Common myeloid progenitor, CD34-positive (primary cell): ENCODE results near the gene SPOCK3.

ENCODE experiments used
- CTCF ChIA-PET: fragments of 350-600 bp; sonication (Branson Sonifier 250); formaldehyde crosslinking; loops from one replicate; lab custom pipeline; 2021; ENCODE audit warnings: antibody characterized with exemption; lab: Charles Lee
- POLR2A ChIA-PET: fragments of 350-600 bp; sonication (Branson Sonifier 250); formaldehyde crosslinking; loops from one replicate; lab custom pipeline; 2021; ENCODE audit warnings: antibody characterized with exemption; lab: Charles Lee
- DNase-seq, 3 donors: peaks; one replicate each; pipeline versions ENCODE4 v3.0.0 to v3.0.0-alpha.2; 2013
- H3K27ac ChIP-seq, 2 experiments: 1 replicate in 1 of 2; 2 replicates in 1 of 2; pipeline ENCODE4 v1.7.0; 2013; ENCODE audit warnings: inconsistent platforms in 2 of 2, low read length in 2 of 2, mild to moderate bottlenecking in 2 of 2, low read depth in 1 of 2, moderate library complexity in 1 of 2; ENCODE audit not compliant: severe bottlenecking in 2 of 2, insufficient read depth in 1 of 2, poor library complexity in 1 of 2
- H3K27me3 ChIP-seq, 5 experiments: replicated peaks in 2 of 5; 1 replicate in 3 of 5; 2 replicates in 2 of 5; pipeline versions ENCODE4 v1.6.1 to v1.7.0; 2013; ENCODE audit warnings: low read length in 4 of 5, mild to moderate bottlenecking in 2 of 5, moderate library complexity in 2 of 5, inconsistent platforms in 1 of 5; ENCODE audit not compliant: insufficient read depth in 5 of 5, control insufficient read depth in 4 of 5
- H3K36me3 ChIP-seq, 4 experiments: 1 replicate in 2 of 4; 2 replicates in 2 of 4; pipeline versions ENCODE4 v1.6.1 to v1.7.0; 2013; ENCODE audit warnings: low read length in 3 of 4, control low read depth in 1 of 4, mild to moderate bottlenecking in 1 of 4; ENCODE audit not compliant: control insufficient read depth in 4 of 4, insufficient read depth in 4 of 4
- H3K4me1 ChIP-seq, 4 experiments: 1 replicate in 3 of 4; 2 replicates in 1 of 4; pipeline versions ENCODE4 v1.6.1 to v1.7.1; 2013; ENCODE audit warnings: low read length in 3 of 4, mild to moderate bottlenecking in 3 of 4, control low read depth in 1 of 4, inconsistent platforms in 1 of 4, moderate library complexity in 1 of 4; ENCODE audit not compliant: control insufficient read depth in 4 of 4, insufficient read depth in 4 of 4; ENCODE audit errors: control extremely low read depth in 1 of 4
- H3K4me3 ChIP-seq, 7 experiments: 1 replicate in 4 of 7; 2 replicates in 3 of 7; pipeline versions ENCODE4 v1.5.1 to v1.7.0; 2013; ENCODE audit warnings: mild to moderate bottlenecking in 7 of 7, low read length in 6 of 7, moderate library complexity in 6 of 7, inconsistent platforms in 2 of 7, low read depth in 2 of 7, control low read depth in 1 of 7; ENCODE audit not compliant: insufficient read depth in 4 of 7, control insufficient read depth in 1 of 7; ENCODE audit errors: extremely low read depth in 1 of 7
- H3K9me3 ChIP-seq, 5 experiments: 1 replicate in 4 of 5; 2 replicates in 1 of 5; pipeline versions ENCODE4 v1.6.1 to v1.7.1; 2013; ENCODE audit warnings: low read length in 4 of 5, mild to moderate bottlenecking in 2 of 5, inconsistent platforms in 1 of 5, low read depth in 1 of 5, moderate library complexity in 1 of 5; ENCODE audit not compliant: control insufficient read depth in 4 of 5, insufficient read depth in 2 of 5; ENCODE audit errors: control extremely low read depth in 1 of 5
- WGBS: methylation state at CpG from one replicate; pipeline ENCODE4 v1.1.5; 2013; ENCODE audit not compliant: insufficient coverage; 5-methylcytosine and 5-hydroxymethylcytosine counted together

SPOCK3 gene

DNA sequence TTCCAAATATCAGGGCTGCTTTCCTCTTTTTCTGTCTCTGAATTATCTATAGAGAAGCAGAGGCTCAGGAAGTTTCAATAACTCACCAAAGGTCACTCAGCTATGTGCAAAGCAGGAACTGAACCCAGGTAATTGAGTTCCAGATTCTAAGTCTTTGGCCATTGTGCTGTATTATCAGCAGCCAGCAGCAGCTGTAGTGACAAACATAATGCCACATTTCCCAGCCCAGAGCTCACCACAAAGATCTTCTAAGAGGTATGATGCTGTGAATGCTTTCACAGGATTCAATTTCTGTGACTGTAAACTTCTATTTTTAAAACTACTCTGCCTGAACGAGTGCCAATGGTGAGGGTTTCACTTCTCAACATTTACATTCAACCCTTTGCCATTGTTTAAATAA, 56.4 kb downstream of the SPOCK3 start:
- Histone ChIP-seq H3K4me1 (no peaks in the 10 kb centered on the region), H3K36me3 (no peaks in the 10 kb centered on the region), H3K4me3 (no peak overlapping the region), H3K27ac (no peak overlapping the region), H3K27me3 (no peaks in the 10 kb centered on the region), H3K9me3 (no peaks in the 10 kb centered on the region)
- ChIA-PET CTCF (no interaction called here), POLR2A (no interaction called here)
- peak; percentile 0 to 48 (median 21) for DNase-seq
- WGBS = 40% methylated on average over 1 of the region's 1 CpG

- H3K4me1 ChIP-seq = no peaks in the 10 kb centered on the region
- no peak overlapping the region for H3K27ac ChIP-seq
- no peak overlapping the region for H3K4me3 ChIP-seq
- no peaks in the 10 kb centered on the region for H3K9me3 ChIP-seq
- H3K27me3 ChIP-seq = no peaks in the 10 kb centered on the region
- CTCF ChIA-PET = no interaction called here
- H3K36me3 ChIP-seq = no peaks in the 10 kb centered on the region
- WGBS = 100% methylated on average over 3 of the region's 6 CpGs
- POLR2A ChIA-PET = no interaction called here
- DNase-seq = no peak
Observed at GRCh38 chr4:167176723-167177367, 57.4 kb downstream of the SPOCK3 start.

- Histone ChIP-seq H3K36me3 (no peaks in the 10 kb centered on the region), H3K9me3 (peaks cover 0 to 4% (median 0%) of the 10 kb centered on the region in 5 experiments), H3K4me3 (no peak overlapping the region), H3K27ac (no peak overlapping the region), H3K27me3 (no peaks in the 10 kb centered on the region), H3K4me1 (no peaks in the 10 kb centered on the region)
- WGBS = 82% methylated on average over 1 of the region's 1 CpG
- CTCF ChIA-PET = no interaction called here
- no peak for DNase-seq
- POLR2A ChIA-PET = no interaction called here
Observed at GRCh38 chr4:167171928-167172327, 62.4 kb downstream of the SPOCK3 start.

GRCh38 chr4:167168611-167169010, 65.7 kb downstream of the SPOCK3 start:
- H3K27ac ChIP-seq = no peak overlapping the region
- DNase-seq = no peak
- no peaks in the 10 kb centered on the region for H3K36me3 ChIP-seq
- no peak overlapping the region for H3K4me3 ChIP-seq
- H3K4me1 ChIP-seq = no peaks in the 10 kb centered on the region
- peaks cover 0 to 4% (median 0%) of the 10 kb centered on the region in 5 experiments for H3K9me3 ChIP-seq
- ChIA-PET POLR2A (no interaction called here), CTCF (no interaction called here)
- no peaks in the 10 kb centered on the region for H3K27me3 ChIP-seq
- WGBS = 88% methylated on average over 2 of the region's 2 CpGs

DNA sequence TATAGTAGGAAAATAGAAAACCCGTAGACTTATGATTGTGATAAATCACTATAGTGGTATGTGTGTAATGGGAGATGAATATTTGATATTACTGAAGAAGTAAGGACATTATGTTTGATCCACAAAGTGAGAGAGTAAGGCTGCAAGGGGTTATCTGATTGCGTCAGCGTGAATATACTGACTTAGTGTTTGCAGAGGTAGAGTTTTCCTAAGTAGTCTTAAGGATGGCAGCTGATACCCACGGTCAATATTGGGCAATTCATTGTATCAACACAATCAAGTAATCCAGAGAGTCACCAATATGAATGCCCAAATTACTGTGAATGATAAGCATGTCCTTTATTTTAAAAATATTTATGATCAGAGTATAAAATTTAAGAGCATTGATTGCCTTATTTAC, 83.7 kb downstream of the SPOCK3 start:
- no peak overlapping the region for H3K4me3 ChIP-seq
- H3K4me1 ChIP-seq = no peaks in the 10 kb centered on the region
- H3K27ac ChIP-seq = no peak overlapping the region
- ChIA-PET POLR2A (no interaction called here), CTCF (no interaction called here)
- H3K27me3 ChIP-seq = no peaks in the 10 kb centered on the region
- DNase-seq = no peak
- H3K9me3 ChIP-seq = no peaks in the 10 kb centered on the region
- WGBS = 91% methylated on average over 3 of the region's 4 CpGs
- no peaks in the 10 kb centered on the region for H3K36me3 ChIP-seq

- no CpG with 5 or more reads among the region's 1 CpG for WGBS
- Histone ChIP-seq H3K27ac (no peak overlapping the region), H3K9me3 (no peaks in the 10 kb centered on the region), H3K4me3 (no peak overlapping the region), H3K4me1 (no peaks in the 10 kb centered on the region), H3K36me3 (no peaks in the 10 kb centered on the region), H3K27me3 (no peaks in the 10 kb centered on the region)
- POLR2A ChIA-PET = no interaction called here
- no peak for DNase-seq
- CTCF ChIA-PET = interaction anchor here (0.6 kb wide), 1 partner anchor 234 kb away, joined by 3 read pairs; no protein-coding TSS in a partner anchor
Observed at GRCh38 chr4:167144605-167145004, 89.7 kb downstream of the SPOCK3 start.

DNA sequence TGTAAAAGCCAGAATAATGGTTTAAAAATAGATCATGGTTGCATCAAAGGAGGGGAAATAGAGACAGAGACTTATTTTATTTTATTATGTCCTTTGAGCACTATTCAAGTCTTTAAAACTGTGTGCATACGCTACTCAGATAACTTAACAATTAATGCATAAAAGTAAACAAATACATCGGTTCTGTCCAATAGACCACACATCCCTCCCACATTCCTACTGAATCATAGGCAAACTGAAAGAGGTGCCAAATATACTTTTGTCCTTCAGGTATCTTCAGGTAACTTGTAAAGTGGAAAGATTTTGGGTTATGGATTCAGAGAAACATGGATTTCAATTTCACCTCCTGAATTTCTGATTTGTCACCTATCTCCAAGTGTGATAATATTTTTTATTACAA, 91.3 kb downstream of the SPOCK3 start:
- H3K36me3 ChIP-seq = no peaks in the 10 kb centered on the region
- no peak for DNase-seq
- no peak overlapping the region for H3K4me3 ChIP-seq
- no peak overlapping the region for H3K27ac ChIP-seq
- no peaks in the 10 kb centered on the region for H3K4me1 ChIP-seq
- CTCF ChIA-PET = no interaction called here
- no peaks in the 10 kb centered on the region for H3K27me3 ChIP-seq
- no peaks in the 10 kb centered on the region for H3K9me3 ChIP-seq
- WGBS = no CpG with 5 or more reads among the region's 2 CpGs
- POLR2A ChIA-PET = no interaction called here
